Measurements from ENCODE around the gene PDK2.

Gene PDK2

DNA sequence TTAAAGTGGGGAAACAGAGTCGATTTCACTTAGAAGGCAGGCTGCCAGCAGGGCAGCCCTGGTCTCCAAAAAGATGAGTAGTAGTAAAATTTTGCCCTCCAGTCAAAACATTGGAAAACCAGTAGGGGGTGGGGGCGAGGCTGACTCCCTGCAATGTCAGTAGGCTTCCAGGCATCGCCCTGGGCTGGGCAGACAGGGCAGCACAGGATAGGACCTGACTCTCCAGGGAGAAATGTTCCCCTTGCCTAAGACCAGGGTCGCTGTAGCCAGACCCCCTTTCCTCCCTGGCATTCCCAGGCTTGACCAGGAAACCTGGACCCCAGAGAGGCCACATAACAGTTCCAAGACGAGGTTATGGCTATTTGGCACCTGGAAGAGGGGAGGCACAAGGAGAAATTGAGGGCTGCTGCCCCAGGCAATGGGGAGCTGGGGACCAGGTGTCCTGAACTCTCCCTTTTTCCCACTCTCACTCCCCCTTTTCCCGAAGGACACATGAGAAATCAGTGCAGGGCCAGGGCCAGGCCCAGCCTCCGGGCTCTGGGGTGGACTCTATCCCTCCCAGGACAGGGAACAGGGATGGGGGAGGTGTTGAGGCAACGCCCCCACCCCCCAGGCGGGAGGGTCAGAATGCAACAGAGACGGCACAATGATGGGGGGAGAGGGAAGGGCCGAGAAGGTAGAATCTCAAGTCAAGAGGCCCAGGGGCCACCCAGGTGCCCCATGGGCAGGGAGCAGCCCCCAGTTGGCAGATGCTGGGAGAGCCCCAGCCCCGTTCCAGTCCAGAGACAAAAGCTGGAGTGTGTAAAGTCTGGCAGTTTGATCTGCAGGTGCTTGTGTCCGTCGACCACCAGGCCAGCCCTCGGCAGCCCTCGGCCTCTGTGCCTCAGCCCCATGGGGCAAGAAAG, 39.3 kb downstream of the PDK2 start:
- no peak for DNase-seq (ENCODE audit: low read depth)
- TF ChIP-seq, protein P1, sequence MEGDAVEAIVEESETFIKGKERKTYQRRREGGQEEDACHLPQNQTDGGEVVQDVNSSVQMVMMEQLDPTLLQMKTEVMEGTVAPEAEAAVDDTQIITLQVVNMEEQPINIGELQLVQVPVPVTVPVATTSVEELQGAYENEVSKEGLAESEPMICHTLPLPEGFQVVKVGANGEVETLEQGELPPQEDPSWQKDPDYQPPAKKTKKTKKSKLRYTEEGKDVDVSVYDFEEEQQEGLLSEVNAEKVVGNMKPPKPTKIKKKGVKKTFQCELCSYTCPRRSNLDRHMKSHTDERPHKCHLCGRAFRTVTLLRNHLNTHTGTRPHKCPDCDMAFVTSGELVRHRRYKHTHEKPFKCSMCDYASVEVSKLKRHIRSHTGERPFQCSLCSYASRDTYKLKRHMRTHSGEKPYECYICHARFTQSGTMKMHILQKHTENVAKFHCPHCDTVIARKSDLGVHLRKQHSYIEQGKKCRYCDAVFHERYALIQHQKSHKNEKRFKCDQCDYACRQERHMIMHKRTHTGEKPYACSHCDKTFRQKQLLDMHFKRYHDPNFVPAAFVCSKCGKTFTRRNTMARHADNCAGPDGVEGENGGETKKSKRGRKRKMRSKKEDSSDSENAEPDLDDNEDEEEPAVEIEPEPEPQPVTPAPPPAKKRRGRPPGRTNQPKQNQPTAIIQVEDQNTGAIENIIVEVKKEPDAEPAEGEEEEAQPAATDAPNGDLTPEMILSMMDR (IDR thresholded peaks at IDR 0.05; ENCODE audit: low read length, missing control alignments), result no peak
- H3K4me3 ChIP-seq (replicated peaks; ENCODE audit: low read depth, low read length), result no peak overlapping the region

DNA sequence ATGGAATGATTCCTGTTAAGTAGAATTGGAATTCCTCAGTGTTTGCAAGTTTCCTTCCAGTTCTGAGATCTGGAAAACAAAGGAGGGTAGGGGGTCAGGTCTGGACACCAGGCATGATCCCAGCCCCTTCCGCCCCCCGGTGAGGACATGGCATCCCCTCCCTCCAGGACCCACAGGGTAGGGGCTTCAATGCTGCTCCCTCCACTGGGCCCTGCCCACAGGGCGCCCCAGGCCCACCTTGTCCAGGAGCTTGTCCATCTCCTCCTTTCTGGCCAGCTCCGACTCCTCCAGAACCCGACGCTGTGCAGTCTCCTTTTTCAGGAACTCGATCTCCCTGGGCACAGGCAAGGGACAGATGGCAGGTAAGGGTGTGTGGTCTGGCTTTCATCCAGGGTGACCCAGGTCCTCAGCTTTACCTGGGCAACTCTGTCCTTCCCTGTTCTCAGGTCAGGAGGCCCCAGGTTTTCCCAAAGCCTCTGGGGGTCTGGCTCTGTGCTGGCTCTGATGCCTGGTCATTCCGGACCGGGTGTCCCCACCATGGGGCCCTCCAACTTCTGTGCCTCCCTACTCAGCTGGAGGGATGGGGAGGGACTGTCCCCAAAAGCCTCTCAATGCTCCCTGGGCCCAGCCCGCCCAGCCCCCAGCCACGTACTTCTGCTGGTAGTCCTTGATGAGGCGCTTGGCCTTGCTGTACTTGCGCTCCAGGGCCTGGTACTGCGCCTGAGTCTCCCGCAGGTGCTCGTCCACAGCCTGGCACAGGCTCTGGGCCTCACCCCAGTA, 40.4 kb downstream of the PDK2 start:
- TF ChIP-seq, protein P1 (IDR thresholded peaks at IDR 0.05; ENCODE audit: low read length, missing control alignments), result no peak
- DNase-seq (ENCODE audit: low read depth), result no peak
- no peak overlapping the region for H3K4me3 ChIP-seq (replicated peaks; ENCODE audit: low read depth, low read length)

DNA sequence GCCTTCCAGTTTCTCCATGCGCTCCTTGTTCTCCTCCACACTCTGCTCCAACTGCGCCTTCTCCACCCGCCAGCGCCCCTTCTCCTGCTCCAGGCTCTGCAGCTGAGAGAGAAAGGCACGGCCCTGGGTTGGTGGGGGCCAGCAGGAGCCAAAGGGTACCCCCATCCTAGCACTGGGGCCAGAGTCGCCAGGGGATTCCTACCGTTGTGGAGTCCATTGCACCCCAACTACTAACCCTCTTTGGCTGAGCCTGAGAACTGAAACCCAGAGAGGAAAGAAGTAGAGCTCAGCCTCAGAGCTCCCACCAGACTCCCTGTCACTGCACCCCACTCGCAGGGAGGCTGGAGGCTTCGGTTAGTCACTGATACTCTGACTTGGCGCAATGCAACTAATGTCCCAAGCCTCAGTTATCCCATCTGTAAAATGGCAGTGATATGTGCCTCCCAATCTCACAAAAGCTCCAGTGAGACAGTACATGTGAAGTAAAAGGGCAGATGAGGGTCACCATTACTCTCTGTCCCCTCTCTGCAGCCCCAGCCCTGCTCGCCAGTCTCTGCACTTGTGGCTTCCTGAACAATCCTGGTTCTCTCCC, 41.0 kb downstream of the PDK2 start:
- no peak for DNase-seq (ENCODE audit: low read depth)
- TF ChIP-seq, protein P1 (IDR thresholded peaks at IDR 0.05; ENCODE audit: low read length, missing control alignments), result no peak
- no peak overlapping the region for H3K4me3 ChIP-seq (replicated peaks; ENCODE audit: low read depth, low read length)

DNA sequence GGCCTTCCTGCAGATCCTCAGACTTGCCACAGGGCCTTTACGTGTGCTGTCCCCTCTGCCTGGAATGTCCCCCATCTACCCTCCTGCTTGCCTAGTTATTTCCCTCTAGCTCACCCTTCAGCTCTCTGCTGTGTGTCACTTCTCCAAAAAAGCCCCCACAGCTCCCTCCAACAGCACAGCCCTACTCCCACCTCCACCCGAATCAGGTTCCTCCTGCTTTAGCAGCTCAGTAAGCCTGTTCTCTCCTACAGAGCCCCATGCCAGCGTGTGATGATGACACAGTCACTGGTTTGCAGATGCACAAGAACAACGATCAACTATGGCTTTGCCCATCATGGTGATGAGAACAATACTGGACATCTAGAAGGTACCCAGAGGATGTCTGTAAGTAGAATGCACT, 41.9 kb downstream of the PDK2 start:
- no peak overlapping the region for H3K4me3 ChIP-seq (replicated peaks; ENCODE audit: low read depth, low read length)
- DNase-seq (ENCODE audit: low read depth), result no peak
- TF ChIP-seq, protein P1 (IDR thresholded peaks at IDR 0.05; ENCODE audit: low read length, missing control alignments), result no peak

DNA sequence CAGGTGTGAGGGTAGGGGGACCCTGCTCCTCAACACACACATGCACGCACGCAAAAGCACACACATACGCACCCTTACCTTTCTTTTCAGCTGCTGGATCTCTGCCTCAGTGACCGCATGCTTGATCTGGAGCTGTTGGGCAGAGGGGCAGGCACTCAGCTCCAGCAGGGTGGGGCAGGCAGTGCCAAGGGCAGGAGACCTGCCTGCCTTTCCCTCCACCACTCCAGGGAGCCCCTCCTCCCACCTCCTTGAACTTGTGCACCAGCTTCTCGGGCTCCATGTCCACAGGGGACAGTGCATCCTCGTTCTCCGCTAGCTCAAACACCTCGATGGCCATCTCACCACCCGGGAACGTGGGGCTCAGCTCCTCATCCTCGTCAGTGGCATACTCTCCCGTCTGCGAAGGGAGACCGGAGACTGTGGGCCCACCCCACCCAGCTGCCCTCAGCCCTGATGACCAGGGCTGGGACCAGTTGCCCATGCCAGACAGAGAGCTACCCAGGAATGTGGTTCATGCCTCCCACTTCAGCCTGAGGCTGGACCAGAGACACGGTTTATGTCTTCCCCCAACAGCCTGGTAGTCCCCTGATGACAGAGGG, 44.1 kb downstream of the PDK2 start:
- no peak for DNase-seq (ENCODE audit: low read depth)
- TF ChIP-seq, protein P1 (IDR thresholded peaks at IDR 0.05; ENCODE audit: low read length, missing control alignments), result no peak
- H3K4me3 ChIP-seq (replicated peaks; ENCODE audit: low read depth, low read length), result no peak overlapping the region

DNA sequence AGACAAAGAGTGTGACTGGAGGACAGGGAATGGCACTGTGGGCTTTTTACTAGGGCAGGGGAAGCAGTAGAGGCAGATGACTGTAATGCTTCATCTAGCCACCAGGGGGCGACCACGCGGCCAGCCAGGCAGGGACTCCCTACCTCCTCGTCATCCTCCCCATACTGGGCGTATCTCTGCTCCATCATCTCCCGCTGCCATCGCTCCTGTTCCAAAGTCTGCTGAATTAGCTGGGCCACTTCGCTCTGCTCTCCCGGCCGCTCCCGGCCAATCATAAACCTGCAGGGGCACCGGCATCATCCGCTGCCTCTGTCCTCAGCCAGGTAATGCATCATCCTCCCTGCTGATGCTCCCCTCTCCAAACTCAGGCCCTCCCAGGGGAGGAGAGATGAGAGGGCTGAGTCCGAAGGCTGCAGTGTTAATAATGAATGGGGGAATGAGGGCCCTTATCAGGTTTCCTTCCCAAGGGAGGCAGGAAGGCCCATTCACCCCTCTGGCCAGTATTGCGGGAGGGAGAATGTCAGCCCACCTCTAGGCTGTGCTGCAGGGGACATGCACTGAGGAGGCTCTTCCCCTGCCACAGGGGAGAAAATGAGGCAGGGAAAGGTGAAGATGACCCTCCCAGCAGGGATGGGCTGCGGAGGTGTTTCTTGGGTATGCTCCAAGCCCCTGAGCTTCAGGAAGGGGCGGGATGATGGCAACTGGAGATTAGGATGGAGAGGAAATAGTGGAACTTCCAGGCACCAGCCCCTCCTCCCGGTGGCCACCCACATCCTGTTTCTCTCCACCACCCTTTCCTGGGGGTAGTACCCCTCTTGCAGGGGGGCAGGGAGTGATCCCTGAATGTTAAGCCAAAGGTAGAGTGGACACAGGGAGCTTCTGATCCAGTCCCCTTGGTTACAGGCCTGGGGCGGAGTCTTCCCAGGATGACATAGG, 45.1 kb downstream of the PDK2 start:
- H3K4me3 ChIP-seq (replicated peaks; ENCODE audit: low read depth, low read length), result no peak overlapping the region
- DNase-seq (ENCODE audit: low read depth), result peak; percentile 84
- TF ChIP-seq, protein P1 (IDR thresholded peaks at IDR 0.05; ENCODE audit: low read length, missing control alignments), result peak; percentile 91
